Neural progenitor cell (in vitro differentiated cells): ENCODE data around the gene GDI1.

Experiments used
- CTCF ChIP-seq: fragments of 200-600 bp; sonication (generic); IDR thresholded peaks from 2 replicates; pipeline ENCODE4 v1.5.1; 2017; ENCODE audit warnings: antibody characterized with exemption, mild to moderate bottlenecking
- EZH2 ChIP-seq: fragments of 200-600 bp; sonication (generic); IDR thresholded peaks from 2 replicates; pipeline ENCODE4 v1.6.1; 2017; ENCODE audit warnings: antibody characterized with exemption, mild to moderate bottlenecking, moderate library complexity
- EZH2phosphoT487 ChIP-seq: fragments of 200-600 bp; sonication (generic); IDR thresholded peaks from 2 replicates; pipeline ENCODE4 v1.6.1; 2017; ENCODE audit warnings: antibody characterized with exemption

GRCh38 chrX:154469880-154470279, 32.9 kb downstream of the GDI1 start:
- TF ChIP-seq CTCF (no peak), EZH2 (no peak), EZH2phosphoT487 (no peak)
